Lung (tissue), 12 donors: ENCODE measurements around the gene GPR137C. TPM values are rescaled to one million over a fixed set of nuclear protein-coding genes. Genes with fewer than 3 reads are reported as not detected.

Source experiments
- ATAC-seq: fragments of 200-7000 bp; cut with Tn5 transposase; one replicate; pipeline ENCODE4 v1.9.1; 2020; ENCODE audit warnings: moderate number of reproducible peaks; ENCODE audit not compliant: insufficient read depth, low FRiP score
- DNase-seq, 3 donors: peaks; one replicate each; pipeline ENCODE4 v3.0.0-alpha.2; 2013 to 2017
- H3K27ac ChIP-seq, 2 donors: one replicate each; pipeline ENCODE4 v1.5.1; 2013; ENCODE audit warnings: mild to moderate bottlenecking in 2 of 2, moderate library complexity in 2 of 2, control low read depth in 1 of 2, inconsistent platforms in 1 of 2, low read depth in 1 of 2, low read length in 1 of 2
- H3K27me3 ChIP-seq, 3 donors: one replicate each; pipeline ENCODE4 v1.5.1; 2013; ENCODE audit warnings: low read length in 2 of 3; ENCODE audit not compliant: control insufficient read depth in 3 of 3, insufficient read depth in 3 of 3
- H3K36me3 ChIP-seq, 4 donors: one replicate each; pipeline ENCODE4 v1.5.1; 2013; ENCODE audit warnings: low read length in 4 of 4, mild to moderate bottlenecking in 1 of 4, moderate library complexity in 1 of 4; ENCODE audit not compliant: control insufficient read depth in 4 of 4, insufficient read depth in 4 of 4
- H3K4me1 ChIP-seq, 5 donors: one replicate each; pipeline ENCODE4 v1.5.1; 2013; ENCODE audit warnings: low read length in 5 of 5, mild to moderate bottlenecking in 2 of 5, moderate library complexity in 1 of 5; ENCODE audit not compliant: control insufficient read depth in 5 of 5, insufficient read depth in 5 of 5
- H3K4me3 ChIP-seq: one replicate; pipeline ENCODE4 v1.5.1; 2013; ENCODE audit warnings: mild to moderate bottlenecking, control low read depth, moderate library complexity
- H3K9ac ChIP-seq, 2 donors: one replicate each; pipeline ENCODE4 v1.5.1; 2013; ENCODE audit warnings: low read length in 2 of 2, control low read depth in 1 of 2; ENCODE audit not compliant: insufficient read depth in 1 of 2
- H3K9me3 ChIP-seq, 4 donors: one replicate each; pipeline ENCODE4 v1.5.1; 2013; ENCODE audit warnings: low read length in 3 of 4, mild to moderate bottlenecking in 1 of 4, moderate library complexity in 1 of 4; ENCODE audit not compliant: control insufficient read depth in 4 of 4, insufficient read depth in 3 of 4
- CTCF ChIP-seq: IDR thresholded peaks from 2 replicates; pipeline ENCODE4 v1.5.1; 2012; ENCODE audit warnings: mild to moderate bottlenecking; ENCODE audit errors: control extremely low read depth, extremely low read depth
- WGBS, 2 donors: extraction: QIAGEN DNeasy Blood & Tissue Kit; methylation state at CpG; one replicate each; pipeline ENCODE4 v1.1.7; 2013; 5-methylcytosine and 5-hydroxymethylcytosine counted together
- polyA plus RNA-seq, 2 donors: library from polyadenylated mRNA; stranded (reverse); fragments of 200-250 nt; gene quantifications; one replicate each; pipeline ENCODE4 v1.2.1, GENCODE V29; 2013
- total RNA-seq, 2 donors: library from RNA; depleted of rRNA in 1 of 2; stranded (reverse); fragments of >200 nt in 1 of 2; gene quantifications; one replicate each; pipeline ENCODE4 v1.2.1, GENCODE V29; 2014 to 2021
- donor health status: control.
- donor health status: control.
- donor health status: Bipolar disorder and iron deficiency.
- donor health status: healthy.
- donor health status: DM: yes; HTN: yes; CAD: no.

GPR137C gene
- total and polyA plus RNA-seq, 4 donors, result 0.26 to 7.0 (median 0.65) TPM

GRCh38 chr14:52596861-52597260 is 44.2 kb downstream of the GPR137C start:
- no peak overlapping the region for H3K9ac ChIP-seq
- H3K36me3 ChIP-seq, result no peaks in the 10 kb centered on the region
- no peak overlapping the region for H3K4me3 ChIP-seq
- H3K4me1 ChIP-seq, result no peaks in the 10 kb centered on the region
- ATAC-seq (no peak), DNase-seq (no peak)
- H3K9me3 ChIP-seq, result peaks cover 0 to 2% (median 0%) of the 10 kb centered on the region in 4 donors
- TF ChIP-seq CTCF, result no peak
- WGBS, 2 donors, result 88 to 95% methylated on average over 5 of the region's 5 CpGs
- no peak overlapping the region for H3K27ac ChIP-seq
- H3K27me3 ChIP-seq, result no peaks in the 10 kb centered on the region

- no peak for ATAC-seq
- Histone ChIP-seq H3K4me3 (no peak overlapping the region), H3K27me3 (no peaks in the 10 kb centered on the region), H3K9ac (no peak overlapping the region), H3K9me3 (peaks cover 0 to 2% (median 0%) of the 10 kb centered on the region in 4 donors), H3K4me1 (no peaks in the 10 kb centered on the region), H3K27ac (no peak overlapping the region), H3K36me3 (no peaks in the 10 kb centered on the region)
- no peak for TF ChIP-seq CTCF
- no peak for DNase-seq
- 92 to 96% methylated on average over 1 of the region's 1 CpG for WGBS, 2 donors
These were observed 45.9 kb downstream of the GPR137C start for GRCh38 chr14:52598568-52598967.

- H3K4me3 ChIP-seq, result no peak overlapping the region
- TF ChIP-seq CTCF, result no peak
- H3K9me3 ChIP-seq, result peaks cover 0 to 2% (median 0%) of the 10 kb centered on the region in 4 donors
- H3K36me3 ChIP-seq, result no peaks in the 10 kb centered on the region
- no peak overlapping the region for H3K27ac ChIP-seq
- DNase-seq (no peak), ATAC-seq (no peak)
- 93 to 96% methylated on average over 3 of the region's 3 CpGs for WGBS, 2 donors
- H3K27me3 ChIP-seq, result no peaks in the 10 kb centered on the region
- no peak overlapping the region for H3K9ac ChIP-seq
- H3K4me1 ChIP-seq, result no peaks in the 10 kb centered on the region
These were observed 47.3 kb downstream of the GPR137C start for GRCh38 chr14:52599974-52600373.

GRCh38 chr14:52602131-52602530 is 49.5 kb downstream of the GPR137C start:
- Histone ChIP-seq H3K27ac (no peak overlapping the region), H3K9me3 (no peaks in the 10 kb centered on the region), H3K9ac (no peak overlapping the region), H3K36me3 (no peaks in the 10 kb centered on the region), H3K4me1 (no peaks in the 10 kb centered on the region), H3K4me3 (no peak overlapping the region), H3K27me3 (no peaks in the 10 kb centered on the region)
- 58 to 74% methylated on average over 1 of the region's 1 CpG for WGBS, 2 donors
- TF ChIP-seq CTCF, result no peak
- ATAC-seq (no peak), DNase-seq (no peak)
